SK-N-SH (cell line): ENCODE measurements around the gene TBC1D30. TPM values are rescaled to one million over a fixed set of nuclear protein-coding genes. Genes with fewer than 3 reads are reported as not detected.

Experiments
- CTCF ChIA-PET: fragments of 300-600, 350-600 bp; formaldehyde crosslinking; extraction: SDS; loops from one replicate; lab custom pipeline; 2021; lab: Yijun Ruan, JAX
- POLR2A ChIA-PET: fragments of 350-600 bp; sonication (Branson Sonifier 250); formaldehyde crosslinking; extraction: SDS; loops from one replicate; lab custom pipeline; 2020; ENCODE audit warnings: antibody characterized with exemption, inconsistent platforms; lab: Yijun Ruan, JAX
- DNase-seq: peaks from one replicate; pipeline ENCODE4 v3.0.0; 2012
- H2AFZ ChIP-seq: fragments of 200-600 bp; sonication (generic); 2 replicates; pipeline ENCODE4 v1.8.1; 2016; ENCODE audit warnings: antibody characterized with exemption, mild to moderate bottlenecking, low read depth
- H3F3A ChIP-seq: fragments of 200-600 bp; sonication (generic); replicated peaks from 2 replicates; pipeline ENCODE3; 2016; ENCODE audit warnings: antibody characterized with exemption, mild to moderate bottlenecking; ENCODE audit not compliant: insufficient read depth
- H3K27ac ChIP-seq, 2 experiments: fragments of 200-500 bp in 1 of 2; fragments of 200-600 bp in 1 of 2; sonication (Bioruptor generic) in 1 of 2; sonication (generic), shearing (Covaris generic) in 1 of 2; 2 replicates each; pipeline versions ENCODE4 v1.5.1 to v1.6.1; 2014 to 2016; ENCODE audit warnings: low read depth in 2 of 2, inconsistent platforms in 1 of 2, low read length in 1 of 2, mild to moderate bottlenecking in 1 of 2, mixed read lengths in 1 of 2
- H3K27me3 ChIP-seq: fragments of 200-600 bp; sonication (generic), shearing (Covaris generic); 2 replicates; pipeline ENCODE4 v1.6.1; 2016; ENCODE audit warnings: mixed run types; ENCODE audit not compliant: insufficient read depth
- H3K36me3 ChIP-seq, 2 experiments: fragments of 200-500 bp in 1 of 2; fragments of 200-600 bp in 1 of 2; sonication (Bioruptor generic) in 1 of 2; sonication (generic) in 1 of 2; replicated peaks in 1 of 2; 2 replicates each; pipeline versions ENCODE3 to v1.5.1; 2014 to 2016; ENCODE audit warnings: low read length in 1 of 2, mild to moderate bottlenecking in 1 of 2; ENCODE audit not compliant: insufficient read depth in 2 of 2, control insufficient read depth in 1 of 2
- H3K4me1 ChIP-seq, 2 experiments: fragments of 200-500 bp in 1 of 2; fragments of 200-600 bp in 1 of 2; sonication (Bioruptor generic) in 1 of 2; sonication (generic), shearing (Covaris generic) in 1 of 2; 2 replicates each; pipeline versions ENCODE4 v1.5.1 to v1.6.1; 2014 to 2016; ENCODE audit warnings: low read depth in 1 of 2, low read length in 1 of 2, mixed run types in 1 of 2; ENCODE audit not compliant: insufficient read depth in 2 of 2, control insufficient read depth in 1 of 2
- H3K4me2 ChIP-seq: fragments of 200-600 bp; sonication (generic), shearing (Covaris generic); 2 replicates; pipeline ENCODE4 v1.6.1; 2017; ENCODE audit warnings: mixed run types
- H3K4me3 ChIP-seq, 2 experiments: fragments of 200-500 bp in 1 of 2; fragments of 200-600 bp in 1 of 2; sonication (Bioruptor generic) in 1 of 2; sonication (generic), shearing (Covaris generic) in 1 of 2; 2 replicates each; pipeline versions ENCODE4 v1.5.1 to v1.8.1; 2014 to 2016; ENCODE audit warnings: low read depth in 2 of 2, inconsistent platforms in 1 of 2, low read length in 1 of 2, mild to moderate bottlenecking in 1 of 2, mixed read lengths in 1 of 2, moderate library complexity in 1 of 2
- H3K79me2 ChIP-seq: fragments of 200-600 bp; sonication (generic); 2 replicates; pipeline ENCODE4 v1.8.1; 2017; ENCODE audit warnings: mild to moderate bottlenecking; ENCODE audit not compliant: insufficient read depth
- H3K9ac ChIP-seq: fragments of 200-600 bp; sonication (generic); 2 replicates; pipeline ENCODE4 v1.6.1; 2017; ENCODE audit warnings: mixed run types
- H3K9me2 ChIP-seq: fragments of 200-600 bp; sonication (generic); 2 replicates; pipeline ENCODE4 v1.6.1; 2017; ENCODE audit warnings: mixed run types
- H3K9me3 ChIP-seq: fragments of 200-600 bp; sonication (generic); 2 replicates; pipeline ENCODE4 v1.6.1; 2017; ENCODE audit warnings: mixed run types, mild to moderate bottlenecking, moderate library complexity
- H4K20me1 ChIP-seq: fragments of 200-600 bp; sonication (generic); 2 replicates; pipeline ENCODE4 v1.6.1; 2017; ENCODE audit warnings: mild to moderate bottlenecking, mixed run types; ENCODE audit not compliant: insufficient read depth
- ELF1 ChIP-seq: IDR thresholded peaks from 2 replicates; pipeline ENCODE4 v1.4.0; 2012
- EZH2phosphoT487 ChIP-seq: fragments of 200-600 bp; sonication (generic); IDR thresholded peaks from 2 replicates; pipeline ENCODE4 v1.6.1; 2017; ENCODE audit warnings: low read depth, mixed run types, mild to moderate bottlenecking, antibody characterized with exemption, moderate library complexity, borderline replicate concordance
- FOSL2 ChIP-seq: IDR thresholded peaks from 2 replicates; pipeline ENCODE4 v1.4.0; 2012; ENCODE audit warnings: low read depth, mild to moderate bottlenecking, moderate library complexity, borderline replicate concordance
- FOXM1 ChIP-seq: IDR thresholded peaks from 2 replicates; pipeline ENCODE4 v1.4.0; 2012; ENCODE audit warnings: low read depth, mild to moderate bottlenecking
- GATA2 ChIP-seq: sonication (generic); formaldehyde crosslinking; IDR thresholded peaks from 2 replicates; pipeline ENCODE4 v1.5.0; 2020; ENCODE audit warnings: mild to moderate bottlenecking, missing genetic modification reagents
- IRF3 ChIP-seq: fragments of 150-350 bp; IDR thresholded peaks from 2 replicates; pipeline ENCODE4 v1.6.1; 2016; ENCODE audit warnings: mild to moderate bottlenecking, low read depth, low read length
- JUND ChIP-seq: IDR thresholded peaks from 2 replicates; pipeline ENCODE4 v1.4.0; 2012
- MXI1 ChIP-seq: IDR thresholded peaks from 2 replicates; pipeline ENCODE4 v1.6.1; 2012; ENCODE audit warnings: mild to moderate bottlenecking, low read depth, low read length, improper control_type of control experiment
- NFIC ChIP-seq: IDR thresholded peaks from 2 replicates; pipeline ENCODE4 v1.4.0; 2012; ENCODE audit warnings: borderline replicate concordance
- NRF1 ChIP-seq: IDR thresholded peaks from 2 replicates; pipeline ENCODE4 v1.6.1; 2012; ENCODE audit warnings: low read depth, mild to moderate bottlenecking, low read length
- PBX3 ChIP-seq: IDR thresholded peaks from 2 replicates; pipeline ENCODE4; 2012
- RAD21 ChIP-seq: IDR thresholded peaks from 2 replicates; pipeline ENCODE4 v1.6.1; 2012; ENCODE audit warnings: mild to moderate bottlenecking, low read length
- RCOR1 ChIP-seq: fragments of 150-350 bp; IDR thresholded peaks from 2 replicates; pipeline ENCODE4 v1.6.1; 2017; ENCODE audit warnings: antibody characterized with exemption, low read length
- SIN3A ChIP-seq: IDR thresholded peaks from 2 replicates; pipeline ENCODE4 v1.6.1; 2012; ENCODE audit warnings: low read depth, mild to moderate bottlenecking, low read length, moderate library complexity, borderline replicate concordance
- TAF1 ChIP-seq: IDR thresholded peaks from 2 replicates; pipeline ENCODE4 v1.6.1; 2012; ENCODE audit warnings: low read depth, mild to moderate bottlenecking, low read length, moderate library complexity, borderline replicate concordance
- TCF12 ChIP-seq: IDR thresholded peaks from 2 replicates; pipeline ENCODE4 v1.4.0; 2012
- TEAD4 ChIP-seq: IDR thresholded peaks from 2 replicates; pipeline ENCODE4 v1.4.0; 2012; ENCODE audit warnings: mild to moderate bottlenecking, borderline replicate concordance; ENCODE audit not compliant: insufficient read depth
- USF2 ChIP-seq: fragments of 150-350 bp; IDR thresholded peaks from 2 replicates; pipeline ENCODE4 v1.6.1; 2017; ENCODE audit warnings: antibody characterized with exemption, low read length, low read depth, borderline replicate concordance
- YY1 ChIP-seq: IDR thresholded peaks from 2 replicates; pipeline ENCODE4 v1.4.0; 2012; ENCODE audit warnings: low read depth, mild to moderate bottlenecking
- ZBTB33 ChIP-seq: IDR thresholded peaks from 2 replicates; pipeline ENCODE4 v1.4.0; 2012; ENCODE audit warnings: low read depth, borderline replicate concordance
- WGBS: methylation state at CpG from one replicate; pipeline ENCODE4 v1.1.6; 2017; ENCODE audit warnings: low lambda C conversion rate; 5-methylcytosine and 5-hydroxymethylcytosine counted together
- polyA plus RNA-seq, 3 experiments: library from polyadenylated mRNA; depleted of rRNA; stranded (reverse); fragments of >200 nt; gene quantifications; 2 replicates each; pipeline ENCODE4 v1.2.3, GENCODE V29; 2012

TBC1D30 gene
- polyA plus RNA-seq, 1 of the 3 experiments (the other 2 are of a cell fraction) = 0.23 TPM

GRCh38 chr12:64907097-64907496 lies 82.7 kb downstream of the TBC1D30 start:
- POLR2A ChIA-PET = no interaction called here
- 50% methylated on average over 3 of the region's 3 CpGs for WGBS

More at GRCh38 chr12:64907097-64907496, 82.7 kb downstream of the TBC1D30 start:
- Histone ChIP-seq H4K20me1 (no peaks in the 10 kb centered on the region), H3K4me3 (no peak overlapping the region), H3K27me3 (no peaks in the 10 kb centered on the region; the same call in 1 of the 2 replicates), H3K4me2 (no peak overlapping the region), H3K9ac (no peak overlapping the region), H3K79me2 (no peaks in the 10 kb centered on the region), H3K9me2 (no peaks in the 10 kb centered on the region), H3K36me3 (no peaks in the 10 kb centered on the region), H3K9me3 (no peaks in the 10 kb centered on the region), H2AFZ (no peak overlapping the region), H3K4me1 (peaks cover 0 to 2% of the 10 kb centered on the region in 2 experiments; a peak in 2 of 4 replicates), H3K27ac (no peak overlapping the region), H3F3A (no peaks in the 10 kb centered on the region)
- CTCF ChIA-PET = interaction anchor here (0.6 to 2.7 kb wide), 3 partner anchors 16 to 126 kb away, joined by 3 to 12 read pairs (median 4); no protein-coding TSS in a partner anchor
- no peak for DNase-seq
- TF ChIP-seq YY1 (no peak), TEAD4 (no peak), ZBTB33 (no peak), TCF12 (no peak), FOXM1 (no peak), PBX3 (no peak), SIN3A (no peak), JUND (no peak), ELF1 (no peak), TAF1 (no peak), NRF1 (no peak), MXI1 (no peak), GATA2 (CRISPR knock-in tag) (no peak), USF2 (no peak), RCOR1 (no peak), IRF3 (no peak), EZH2phosphoT487 (no peak), FOSL2 (no peak), RAD21 (no peak), NFIC (no peak)
